PC-9 (cell line): ENCODE data around the gene LZTS3. TPM values are rescaled to one million over a fixed set of nuclear protein-coding genes. Genes with fewer than 3 reads are reported as not detected.

Experiments
- BruUV-seq: library from RNA; stranded (reverse); fragments of 400-500 nt; replicated peaks from 2 replicates; lab custom pipeline; 2021; lab: Mats Ljungman, UMichigan
- CTCF ChIA-PET: fragments of 300-600 bp; sonication (Branson Sonifier 250); formaldehyde crosslinking; loops from one replicate; lab custom pipeline; 2022; ENCODE audit warnings: antibody characterized with exemption; lab: Charles Lee
- POLR2A ChIA-PET: fragments of 300-600 bp; sonication (Branson Sonifier 250); formaldehyde crosslinking; loops from one replicate; lab custom pipeline; 2022; ENCODE audit warnings: antibody characterized with exemption; ENCODE audit not compliant: unreplicated experiment; lab: Charles Lee
- DNase-seq, 2 experiments: peaks; one replicate each; pipeline versions ENCODE4 v3.0.0 to v3.0.0-alpha.2; 2015 to 2022; ENCODE audit warnings: mixed read lengths in 1 of 2
- H2AFZ ChIP-seq: fragments of 200-600 bp; sonication (generic); 2 replicates; pipeline ENCODE4 v1.8.1; 2017; ENCODE audit warnings: antibody characterized with exemption
- H3F3A ChIP-seq: fragments of 200-600 bp; sonication (generic); 2 replicates; pipeline ENCODE4 v1.8.1; 2017; ENCODE audit warnings: antibody characterized with exemption, mild to moderate bottlenecking, low read depth; ENCODE audit not compliant: insufficient read depth
- H3K27ac ChIP-seq: fragments of 200-600 bp; sonication (generic); 2 replicates; pipeline ENCODE4 v1.6.1; 2016; ENCODE audit warnings: mixed run types
- H3K27me3 ChIP-seq: fragments of 200-600 bp; sonication (generic); 2 replicates; pipeline ENCODE4 v1.6.1; 2016; ENCODE audit warnings: low read depth, mixed run types; ENCODE audit not compliant: insufficient read depth
- H3K36me3 ChIP-seq: fragments of 200-600 bp; sonication (generic); 2 replicates; pipeline ENCODE4 v1.6.1; 2016; ENCODE audit warnings: low read depth, mixed run types
- H3K4me1 ChIP-seq: fragments of 200-600 bp; sonication (generic); replicated peaks from 2 replicates; pipeline ENCODE4 v1.6.1; 2016; ENCODE audit warnings: mixed run types; ENCODE audit not compliant: insufficient read depth
- H3K4me2 ChIP-seq: fragments of 200-600 bp; sonication (generic); 2 replicates; pipeline ENCODE4 v1.6.1; 2017; ENCODE audit warnings: mixed run types
- H3K4me3 ChIP-seq: fragments of 200-600 bp; sonication (generic); 2 replicates; pipeline ENCODE4 v1.6.1; 2016; ENCODE audit warnings: mixed run types
- H3K79me2 ChIP-seq: fragments of 200-600 bp; sonication (generic); 2 replicates; pipeline ENCODE4 v1.6.1; 2017; ENCODE audit warnings: low read depth, mixed run types
- H3K9me2 ChIP-seq: fragments of 200-600 bp; sonication (generic); 2 replicates; pipeline ENCODE4 v1.8.1; 2017; ENCODE audit warnings: mild to moderate bottlenecking; ENCODE audit not compliant: insufficient read depth
- H3K9me3 ChIP-seq: fragments of 200-600 bp; sonication (generic); 2 replicates; pipeline ENCODE4 v1.8.1; 2016; ENCODE audit warnings: low read depth; ENCODE audit not compliant: insufficient read depth
- H4K20me1 ChIP-seq: fragments of 200-600 bp; sonication (generic); 2 replicates; pipeline ENCODE4 v1.8.1; 2017; ENCODE audit not compliant: insufficient read depth
- EZH2 ChIP-seq: fragments of 200-600 bp; sonication (generic); IDR thresholded peaks from 2 replicates; pipeline ENCODE4 v1.8.0; 2017; ENCODE audit warnings: antibody characterized with exemption, low read depth
- intact Hi-C: fragments of 100-400 bp; cut with micrococcal nuclease; formaldehyde crosslinking; loops from one replicate; pipeline ENCODE4 v1.10.0; 2022; ENCODE audit not compliant: unreplicated experiment
- total RNA-seq: library from RNA; stranded (reverse); gene quantifications from 2 replicates; pipeline ENCODE4 v1.2.3, GENCODE V29; 2021
- TF ChIP-seq, protein P1 (sequence below): fragments of 200-600 bp; sonication (generic); conservative IDR thresholded peaks from 2 replicates; pipeline ENCODE4 v1.6.1; 2017; ENCODE audit warnings: mixed run types, antibody characterized with exemption, mild to moderate bottlenecking, moderate library complexity

LZTS3 gene
- total RNA-seq, 1 experiment from 2014 or later: 10.4 TPM

DNA sequence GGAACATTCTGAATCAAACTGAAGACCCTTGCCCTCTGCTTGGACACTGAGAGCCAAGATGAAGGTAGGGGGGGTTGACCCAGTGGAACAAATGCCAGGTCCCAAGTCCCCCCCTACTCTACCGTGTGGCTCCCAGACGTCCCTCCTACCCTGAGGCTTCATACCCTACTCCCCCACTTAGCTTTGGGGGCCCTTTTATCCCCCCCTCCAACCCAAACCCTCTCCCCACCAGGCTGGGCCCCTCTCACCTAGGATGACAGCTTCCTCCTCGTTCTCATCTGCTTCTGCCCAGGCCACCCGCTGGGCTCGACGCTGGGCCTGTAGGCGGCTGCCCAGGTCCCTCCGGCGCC lies 29.6 kb upstream of the LZTS3 start:
- intact Hi-C loops: loop anchor here (10.0 kb wide), 1 partner anchor 148 kb away; no protein-coding TSS in a partner anchor
- CTCF ChIA-PET: no interaction called here
- BruUV-seq: no TSS peak

DNA sequence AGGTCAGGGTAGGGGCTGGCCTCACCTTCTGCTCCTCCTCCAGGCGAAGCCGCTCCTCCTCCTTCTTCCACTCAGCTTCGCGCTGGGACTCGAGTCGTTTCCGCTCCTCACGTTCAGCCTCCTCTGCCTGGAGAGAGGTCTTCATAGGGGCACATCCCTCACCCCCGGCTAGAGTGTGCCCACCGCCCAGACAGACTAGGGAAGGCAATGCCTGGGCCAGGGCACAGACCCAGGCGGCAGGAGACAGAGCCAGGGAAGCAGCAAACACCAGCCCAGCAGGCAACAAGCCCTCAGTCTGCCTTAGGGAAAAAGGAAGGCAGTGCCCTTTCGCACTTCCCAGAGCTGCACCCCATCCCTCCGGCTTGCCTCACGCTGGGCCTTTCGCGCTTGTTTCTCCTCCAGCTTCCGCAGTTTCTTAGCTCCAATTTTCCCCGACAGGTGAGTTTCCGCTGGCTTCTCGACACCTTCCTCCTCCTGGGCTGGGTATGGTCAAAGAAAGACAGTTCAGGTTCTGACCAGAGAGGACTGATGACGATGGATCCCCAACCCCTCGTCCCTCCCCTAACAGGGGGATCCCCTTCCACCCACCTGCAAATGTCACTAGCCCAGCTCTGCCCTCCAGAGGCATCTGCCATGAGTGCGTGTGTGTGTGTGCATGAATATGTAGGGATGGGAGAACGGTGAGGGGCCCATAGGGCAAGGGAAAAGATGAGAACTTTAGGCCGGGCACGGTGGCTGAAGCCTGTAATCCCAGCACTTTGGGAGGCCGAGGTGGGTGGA lies 26.8 kb upstream of the LZTS3 start:
- CTCF ChIA-PET: no interaction called here
- no peak for DNase-seq

More for the DNA sequence above, 29.6 kb upstream of the LZTS3 start:
- POLR2A ChIA-PET: no interaction called here
- no peak for DNase-seq
- H3K27me3 ChIP-seq: no peaks in the 10 kb centered on the region
- no peak for TF ChIP-seq EZH2
- TF ChIP-seq, protein P1, sequence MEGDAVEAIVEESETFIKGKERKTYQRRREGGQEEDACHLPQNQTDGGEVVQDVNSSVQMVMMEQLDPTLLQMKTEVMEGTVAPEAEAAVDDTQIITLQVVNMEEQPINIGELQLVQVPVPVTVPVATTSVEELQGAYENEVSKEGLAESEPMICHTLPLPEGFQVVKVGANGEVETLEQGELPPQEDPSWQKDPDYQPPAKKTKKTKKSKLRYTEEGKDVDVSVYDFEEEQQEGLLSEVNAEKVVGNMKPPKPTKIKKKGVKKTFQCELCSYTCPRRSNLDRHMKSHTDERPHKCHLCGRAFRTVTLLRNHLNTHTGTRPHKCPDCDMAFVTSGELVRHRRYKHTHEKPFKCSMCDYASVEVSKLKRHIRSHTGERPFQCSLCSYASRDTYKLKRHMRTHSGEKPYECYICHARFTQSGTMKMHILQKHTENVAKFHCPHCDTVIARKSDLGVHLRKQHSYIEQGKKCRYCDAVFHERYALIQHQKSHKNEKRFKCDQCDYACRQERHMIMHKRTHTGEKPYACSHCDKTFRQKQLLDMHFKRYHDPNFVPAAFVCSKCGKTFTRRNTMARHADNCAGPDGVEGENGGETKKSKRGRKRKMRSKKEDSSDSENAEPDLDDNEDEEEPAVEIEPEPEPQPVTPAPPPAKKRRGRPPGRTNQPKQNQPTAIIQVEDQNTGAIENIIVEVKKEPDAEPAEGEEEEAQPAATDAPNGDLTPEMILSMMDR: no peak
- no peaks in the 10 kb centered on the region for H4K20me1 ChIP-seq
- peaks cover under 1% of the 10 kb centered on the region; the same call in 1 of the 2 replicates for H3F3A ChIP-seq
- H2AFZ ChIP-seq: peak overlapping the region; percentile 85; the same call in 1 of the 2 replicates
- no peaks in the 10 kb centered on the region for H3K9me3 ChIP-seq
- peak overlapping the region; percentile 89 for H3K4me3 ChIP-seq
- no peaks in the 10 kb centered on the region for H3K36me3 ChIP-seq
- H3K9me2 ChIP-seq: no peaks in the 10 kb centered on the region
- peaks cover 10% of the 10 kb centered on the region for H3K4me1 ChIP-seq
- H3K4me2 ChIP-seq: peak overlapping the region; percentile 79
- peaks cover 24% of the 10 kb centered on the region for H3K79me2 ChIP-seq
- H3K27ac ChIP-seq: no peak overlapping the region

DNA sequence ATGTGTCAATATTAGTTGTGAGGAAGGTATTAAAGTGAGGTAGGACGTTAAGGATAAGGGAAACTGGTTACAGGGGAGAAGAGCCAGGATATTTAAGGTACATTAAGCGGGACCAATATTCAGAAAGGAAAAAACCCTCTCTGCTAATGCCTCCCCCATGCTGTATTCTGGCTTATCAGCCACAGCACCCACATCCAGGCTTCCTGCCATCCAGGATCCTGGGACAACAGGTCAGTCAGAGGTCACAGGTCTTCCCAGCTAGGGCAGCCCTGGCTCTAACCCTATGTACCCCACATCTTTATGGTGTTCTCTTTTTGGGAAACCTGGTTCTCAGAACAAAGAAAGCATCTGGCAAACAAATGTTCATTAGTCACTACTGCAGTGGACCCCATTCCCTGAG lies 25.9 kb upstream of the LZTS3 start:
- Histone ChIP-seq H3K27me3 (no peaks in the 10 kb centered on the region), H3F3A (no peaks in the 10 kb centered on the region), H3K27ac (no peak overlapping the region), H3K4me2 (no peak overlapping the region), H4K20me1 (no peaks in the 10 kb centered on the region), H3K4me1 (peaks cover 10% of the 10 kb centered on the region), H3K4me3 (no peak overlapping the region), H2AFZ (no peak overlapping the region), H3K9me3 (no peaks in the 10 kb centered on the region), H3K9me2 (no peaks in the 10 kb centered on the region), H3K79me2 (peaks cover 24% of the 10 kb centered on the region), H3K36me3 (no peaks in the 10 kb centered on the region)
- no peak for DNase-seq
- intact Hi-C loops: no loop called here
- ChIA-PET POLR2A (no interaction called here), CTCF (no interaction called here)
- no TSS peak for BruUV-seq
- TF ChIP-seq, protein P1: no peak
- TF ChIP-seq EZH2: no peak

More for the DNA sequence above, 26.8 kb upstream of the LZTS3 start:
- TF ChIP-seq, protein P1: no peak
- no peak for TF ChIP-seq EZH2
- Histone ChIP-seq H3K4me2 (no peak overlapping the region), H3K9me3 (no peaks in the 10 kb centered on the region), H3K9me2 (no peaks in the 10 kb centered on the region), H3K4me1 (peaks cover 10% of the 10 kb centered on the region), H3K36me3 (no peaks in the 10 kb centered on the region), H3K79me2 (peaks cover 24% of the 10 kb centered on the region), H3K27ac (no peak overlapping the region), H3K4me3 (no peak overlapping the region), H3F3A (no peaks in the 10 kb centered on the region), H3K27me3 (no peaks in the 10 kb centered on the region), H2AFZ (no peak overlapping the region), H4K20me1 (no peaks in the 10 kb centered on the region)
- POLR2A ChIA-PET: no interaction called here
- intact Hi-C loops: loop anchor here (10.0 kb wide), 1 partner anchor 145 kb away; no protein-coding TSS in a partner anchor
- BruUV-seq: no TSS peak
